Small intestine (tissue), 16 donors: ENCODE results near the gene DDX11. TPM values are rescaled to one million over a fixed set of nuclear protein-coding genes. Genes with fewer than 3 reads are reported as not detected.
"Not testable (repeated sequence)": the region's sequence is repeated elsewhere in the genome, so short reads cannot be mapped to it uniquely, and the experiment has no call there.

ENCODE experiments used
- DNase-seq, 2 donors: peaks; one replicate each; pipeline versions ENCODE4 v3.0.0 to v3.0.0-alpha.2; 2013
- FAIRE-seq: peaks from 2 replicates; lab custom pipeline; 2012; peaks lifted over from hg19 to GRCh38; lab: Jason Lieb, UNC
- H3K27ac ChIP-seq, 3 donors: one replicate each; pipeline ENCODE4 v1.5.1; 2013; ENCODE audit warnings: low read length in 2 of 3, mild to moderate bottlenecking in 2 of 3, control low read depth in 1 of 3, inconsistent platforms in 1 of 3, low read depth in 1 of 3, moderate library complexity in 1 of 3
- H3K27me3 ChIP-seq, 3 donors: one replicate each; pipeline ENCODE4 v1.6.1; 2013; ENCODE audit warnings: low read length in 3 of 3, inconsistent platforms in 1 of 3; ENCODE audit not compliant: control insufficient read depth in 3 of 3, insufficient read depth in 3 of 3
- H3K36me3 ChIP-seq, 3 donors: one replicate each; pipeline ENCODE4 v1.6.1; 2013; ENCODE audit warnings: low read length in 3 of 3, inconsistent platforms in 1 of 3, low read depth in 1 of 3, mild to moderate bottlenecking in 1 of 3, moderate library complexity in 1 of 3; ENCODE audit not compliant: control insufficient read depth in 3 of 3, insufficient read depth in 2 of 3
- H3K4me1 ChIP-seq, 3 donors: one replicate each; pipeline ENCODE4 v1.6.1; 2013; ENCODE audit warnings: low read length in 2 of 3, inconsistent platforms in 1 of 3, low read depth in 1 of 3, mild to moderate bottlenecking in 1 of 3, moderate library complexity in 1 of 3; ENCODE audit not compliant: control insufficient read depth in 3 of 3, insufficient read depth in 2 of 3
- H3K4me3 ChIP-seq, 3 donors: one replicate each; pipeline ENCODE4 v1.5.1; 2013; ENCODE audit warnings: low read length in 3 of 3, control low read depth in 1 of 3, inconsistent platforms in 1 of 3, low read depth in 1 of 3, mild to moderate bottlenecking in 1 of 3, moderate library complexity in 1 of 3
- H3K9me3 ChIP-seq, 2 donors: one replicate each; pipeline ENCODE4 v1.6.1; 2013; ENCODE audit warnings: low read depth in 1 of 2, low read length in 1 of 2; ENCODE audit not compliant: control insufficient read depth in 2 of 2, insufficient read depth in 1 of 2
- WGBS, 3 donors: extraction: QIAGEN DNeasy Blood & Tissue Kit; methylation state at CpG; one replicate each; pipeline ENCODE4 v1.1.7; 2013; 5-methylcytosine and 5-hydroxymethylcytosine counted together
- long read RNA-seq, 10 donors: transcript quantifications; one replicate each; lab custom pipeline, GENCODE V29; 2026
- polyA plus RNA-seq, 4 donors: library from polyadenylated mRNA; stranded (reverse) in 3 of 4; unstranded in 1 of 4; fragments of 200-250 nt in 3 of 4; fragments of 120-200 nt in 1 of 4; gene quantifications; one replicate each; pipeline versions ENCODE4 v1.2.1 to v1.2.3, GENCODE V29; 2013
- donor health status: healthy with polysubstance abuse.
- donor health status: control.
- donor health status: control.
- donor health status: Bipolar disorder and iron deficiency.
- donor health status: healthy.

DDX11 gene
- 10 to 100 TPM in 3 of 4 donors, 1 to 10 TPM in 1; 7.3 to 25.7 (median 17.5) TPM for polyA plus RNA-seq
- long read RNA-seq, donor 1, partial matches to known transcripts = 0 of 1 reads
- long read RNA-seq, donor 1, other reads (novel, unspliced or antisense) = 0 of 1 reads
- long read RNA-seq, donor 2, partial matches to known transcripts = 0 of 1 reads
- long read RNA-seq, donor 2, other reads (novel, unspliced or antisense) = 0 of 1 reads
- long read RNA-seq, donor 3 = 0 reads
- long read RNA-seq, donor 4 = 0 reads
- long read RNA-seq, donor 5 = 0 reads
- long read RNA-seq, donor 6, partial matches to known transcripts = 0 of 1 reads
- long read RNA-seq, donor 6, other reads (novel, unspliced or antisense) = 0 of 1 reads
- long read RNA-seq, donor 7 = 0 reads
- long read RNA-seq, donor 8 = 0 reads
- long read RNA-seq, donor 9, partial matches to known transcripts = 0 of 1 reads
- long read RNA-seq, donor 9, other reads (novel, unspliced or antisense) = 0 of 1 reads
- long read RNA-seq, donor 10 = 0 reads

DNA sequence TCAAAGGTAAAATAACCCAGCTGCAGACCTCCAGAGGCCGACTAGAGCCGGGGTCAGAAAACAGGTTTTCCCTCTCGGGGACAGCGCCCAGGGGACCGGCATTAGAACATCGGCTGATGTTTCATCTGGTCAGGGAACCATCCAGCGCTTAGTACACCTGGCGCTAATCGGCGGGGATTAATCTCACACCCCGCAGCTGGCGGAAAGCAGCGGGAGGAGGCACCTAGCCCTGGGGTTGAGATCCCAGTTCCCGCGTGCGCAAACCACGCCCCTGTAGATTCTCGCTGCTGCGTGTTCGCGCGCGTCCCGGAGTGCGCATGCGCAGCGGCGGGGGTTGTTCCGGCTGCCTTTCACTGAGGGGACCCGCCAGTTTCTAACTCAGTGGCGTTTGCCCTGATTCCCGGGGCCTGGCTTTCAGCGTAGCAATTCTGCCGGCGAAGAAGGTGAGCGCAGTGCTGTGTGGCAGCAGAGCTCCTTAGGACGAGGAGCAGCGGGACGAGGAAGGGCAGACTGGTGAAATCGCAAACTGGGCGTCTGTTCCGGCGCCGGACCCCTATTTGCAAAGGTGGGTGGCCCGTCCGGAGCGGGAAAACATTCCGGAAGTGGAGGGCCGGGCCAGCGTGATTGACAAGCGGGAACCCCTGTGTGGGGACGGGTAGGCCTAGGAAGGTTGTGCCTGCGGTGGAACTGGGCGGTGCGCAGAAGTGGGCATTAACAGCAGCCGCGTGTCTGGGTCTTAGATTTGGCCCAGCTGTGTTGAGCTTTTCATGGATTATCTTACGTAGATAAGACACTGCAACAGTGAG is at the start of gene DDX11:
Gene DDX11, plus strand, starts transcription at position 334 of the 806 bp plus-strand sequence. CDS start 4,534 bp downstream, outside the sequence.
- WGBS, 3 donors = 0% methylated on average over 55 to 58 of the region's 58 CpGs
- FAIRE-seq = not testable (repeated sequence)

DNA sequence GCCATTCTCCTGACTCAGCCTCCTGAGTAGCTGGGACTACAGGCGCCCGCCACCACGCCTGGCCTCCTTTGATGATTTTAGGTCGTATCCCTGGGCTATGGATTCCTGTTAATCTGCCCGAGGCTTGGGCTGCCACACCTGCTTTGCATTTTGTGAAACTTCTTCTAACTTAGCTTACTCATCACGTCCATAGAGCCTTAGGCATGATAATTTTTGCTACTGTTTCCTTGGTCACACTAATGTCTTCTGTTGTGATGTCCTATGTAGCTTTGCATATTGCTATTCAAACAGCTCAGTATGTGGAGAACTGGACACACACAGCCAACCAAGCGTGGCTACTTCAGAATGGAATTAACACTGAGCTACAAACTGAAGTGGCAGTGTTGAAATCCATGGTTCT is 47.5 kb upstream of the DDX11 start:
- no peak for FAIRE-seq
- no peak for DNase-seq
- Histone ChIP-seq H3K27me3 (no peaks in the 10 kb centered on the region), H3K4me1 (no peaks in the 10 kb centered on the region), H3K36me3 (no peaks in the 10 kb centered on the region), H3K4me3 (no peak overlapping the region), H3K9me3 (peaks cover 0 to 4% of the 10 kb centered on the region in 2 donors), H3K27ac (no peak overlapping the region)
- 81 to 90% (median 88%) methylated on average over 7 of the region's 7 CpGs for WGBS, 3 donors

More for the DNA sequence above, at the start of gene DDX11:
- H3K36me3 ChIP-seq, H3K27me3 ChIP-seq, H3K9me3 ChIP-seq, H3K4me1 ChIP-seq: not testable (repeated sequence)
- peak within 1 kb of the TSS; percentile 48 to 72 (median 49) for H3K4me3 ChIP-seq
- peak within 1 kb of the TSS; percentile 78 to 90 (median 80) for H3K27ac ChIP-seq
- DNase-seq = peak; percentile 91 to 92

DNA sequence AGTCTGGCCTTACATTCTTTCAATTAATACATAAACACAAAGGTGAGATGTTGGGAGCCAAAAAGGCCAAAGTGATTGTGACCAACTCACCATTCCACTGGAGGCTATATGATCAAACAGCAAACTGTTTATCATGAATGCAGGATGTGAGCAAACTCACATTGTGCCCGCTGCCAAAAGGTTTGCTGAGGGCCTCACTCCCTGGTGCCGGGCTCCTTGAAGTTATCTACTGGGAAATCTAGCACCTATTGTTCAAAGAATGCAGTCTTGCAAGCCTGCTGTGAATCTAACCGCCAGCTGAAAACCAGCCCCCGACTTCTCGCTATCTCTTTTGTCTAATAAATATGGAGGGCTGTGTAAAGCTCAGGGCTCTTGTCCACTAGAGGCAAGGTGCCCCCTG is 46.7 kb upstream of the DDX11 start:
- FAIRE-seq, H3K27ac ChIP-seq, H3K4me3 ChIP-seq, H3K36me3 ChIP-seq, H3K9me3 ChIP-seq, H3K27me3 ChIP-seq, DNase-seq, H3K4me1 ChIP-seq: not testable (repeated sequence)
- 90 to 95% (median 92%) methylated on average over 5 of the region's 5 CpGs for WGBS, 3 donors

DNA sequence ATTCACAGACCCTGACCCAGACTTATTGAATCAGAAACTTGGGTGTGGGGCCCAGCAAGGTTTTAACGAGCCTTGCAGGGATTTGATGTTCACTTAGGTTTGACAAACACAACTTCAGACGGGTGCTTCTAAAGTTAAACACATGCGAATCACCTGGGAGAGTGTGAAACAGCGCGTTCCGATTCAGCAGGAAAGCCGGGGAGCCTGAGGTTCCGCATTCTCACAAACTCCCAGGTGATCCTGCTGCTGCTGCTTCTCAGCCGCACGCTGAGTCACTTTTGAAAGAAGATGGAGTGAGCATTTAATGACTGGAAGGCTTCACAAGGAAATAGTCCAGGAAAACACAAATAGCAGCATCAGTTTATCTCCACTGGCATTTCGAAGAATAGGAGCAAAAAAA is 44.2 kb upstream of the DDX11 start:
- H3K27ac ChIP-seq = no peak overlapping the region
- no peaks in the 10 kb centered on the region for H3K4me1 ChIP-seq
- H3K27me3 ChIP-seq = no peaks in the 10 kb centered on the region
- FAIRE-seq (no peak), DNase-seq (no peak)
- no peaks in the 10 kb centered on the region for H3K36me3 ChIP-seq
- H3K4me3 ChIP-seq = no peak overlapping the region
- 87 to 88% (median 87%) methylated on average over 11 of the region's 11 CpGs for WGBS, 3 donors
- H3K9me3 ChIP-seq = peaks cover 0 to 4% of the 10 kb centered on the region in 2 donors

DNA sequence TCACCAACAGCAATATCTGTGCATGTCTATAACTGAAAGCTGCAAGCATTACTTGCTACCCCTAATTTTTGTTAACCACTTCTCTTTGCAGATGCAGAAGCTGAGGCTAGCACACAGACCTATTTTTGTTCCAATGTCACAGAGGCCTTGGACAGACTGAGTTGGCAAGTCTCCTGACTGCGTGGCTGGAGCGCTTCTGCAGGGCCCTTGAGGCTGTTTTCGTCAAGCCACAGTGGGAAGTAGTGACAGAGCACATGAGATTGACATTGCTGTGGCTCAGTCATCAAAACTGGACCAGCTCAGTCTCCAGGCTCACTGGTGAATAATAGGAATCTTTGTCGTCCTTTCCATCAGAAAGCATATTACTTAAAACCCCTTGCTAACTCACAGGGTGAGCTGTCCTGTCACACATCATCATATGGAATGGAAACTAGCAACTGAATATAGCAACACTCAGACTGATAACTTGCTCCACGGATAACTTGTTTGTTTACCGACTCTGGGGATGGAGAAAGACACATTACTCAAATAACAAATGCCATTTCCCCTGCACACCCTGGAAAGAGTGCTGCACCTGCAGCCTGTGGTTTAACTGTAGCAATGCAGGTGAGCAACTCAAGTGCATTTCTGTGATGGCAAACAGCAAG is 43.6 kb upstream of the DDX11 start:
- H3K27me3 ChIP-seq = no peaks in the 10 kb centered on the region
- no peaks in the 10 kb centered on the region for H3K4me1 ChIP-seq
- FAIRE-seq (no peak), DNase-seq (no peak)
- H3K9me3 ChIP-seq = peaks cover 0 to 4% of the 10 kb centered on the region in 2 donors
- no peaks in the 10 kb centered on the region for H3K36me3 ChIP-seq
- H3K4me3 ChIP-seq = no peak overlapping the region
- H3K27ac ChIP-seq = no peak overlapping the region
- WGBS, 3 donors = 63 to 83% (median 73%) methylated on average over 6 of the region's 6 CpGs

DNA sequence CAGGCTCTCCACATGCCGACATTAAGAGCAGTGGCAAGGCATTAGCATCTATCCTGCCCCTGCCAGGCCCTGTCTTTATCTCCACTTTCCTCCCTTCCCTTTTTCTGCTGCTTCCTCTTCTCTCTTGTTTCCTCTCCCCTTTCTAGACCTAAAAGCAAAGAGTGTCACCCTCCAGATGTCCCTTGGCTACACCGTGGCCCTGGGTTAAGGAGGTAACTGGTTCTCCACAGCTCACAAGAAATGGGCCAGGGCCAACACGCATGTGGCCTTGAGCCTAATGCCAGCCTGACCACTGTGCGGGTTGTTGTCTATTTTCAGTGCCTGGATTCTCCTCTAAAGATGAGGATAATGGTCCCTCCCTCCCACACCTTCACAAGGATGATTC is 41.7 kb upstream of the DDX11 start:
- DNase-seq (no peak), FAIRE-seq (no peak)
- no peaks in the 10 kb centered on the region for H3K27me3 ChIP-seq
- 83 to 92% (median 85%) methylated on average over 4 of the region's 4 CpGs for WGBS, 3 donors
- H3K27ac ChIP-seq = no peak overlapping the region
- H3K4me1 ChIP-seq = no peaks in the 10 kb centered on the region
- H3K36me3 ChIP-seq = no peaks in the 10 kb centered on the region
- no peak overlapping the region for H3K4me3 ChIP-seq
- H3K9me3 ChIP-seq = peaks cover 0 to 2% of the 10 kb centered on the region in 2 donors

DNA sequence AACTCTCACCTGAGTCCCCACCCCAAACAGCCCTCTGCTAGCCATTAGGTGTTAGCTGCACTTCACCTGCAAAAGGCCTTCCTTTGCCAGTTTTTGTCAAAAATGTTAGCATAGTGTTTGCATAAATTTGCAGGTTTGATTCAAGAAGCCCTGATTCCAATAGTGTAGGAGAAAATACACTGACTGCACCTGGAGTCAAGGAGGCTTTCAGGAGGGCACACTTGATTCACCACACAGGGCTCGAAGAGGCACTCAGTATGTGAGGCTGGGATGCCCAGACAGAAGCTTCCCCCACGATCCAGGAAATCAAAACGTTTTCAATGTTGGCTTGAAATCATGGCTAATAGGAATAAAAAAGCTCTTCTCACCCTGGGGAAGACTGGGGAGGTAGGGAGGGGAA is 40.5 kb upstream of the DDX11 start:
- Histone ChIP-seq H3K27me3 (no peaks in the 10 kb centered on the region), H3K9me3 (no peaks in the 10 kb centered on the region), H3K27ac (no peak overlapping the region), H3K36me3 (no peaks in the 10 kb centered on the region), H3K4me1 (no peaks in the 10 kb centered on the region), H3K4me3 (no peak overlapping the region)
- DNase-seq (no peak), FAIRE-seq (no peak)
- 69 to 70% (median 70%) methylated on average over 3 of the region's 3 CpGs for WGBS, 3 donors

DNA sequence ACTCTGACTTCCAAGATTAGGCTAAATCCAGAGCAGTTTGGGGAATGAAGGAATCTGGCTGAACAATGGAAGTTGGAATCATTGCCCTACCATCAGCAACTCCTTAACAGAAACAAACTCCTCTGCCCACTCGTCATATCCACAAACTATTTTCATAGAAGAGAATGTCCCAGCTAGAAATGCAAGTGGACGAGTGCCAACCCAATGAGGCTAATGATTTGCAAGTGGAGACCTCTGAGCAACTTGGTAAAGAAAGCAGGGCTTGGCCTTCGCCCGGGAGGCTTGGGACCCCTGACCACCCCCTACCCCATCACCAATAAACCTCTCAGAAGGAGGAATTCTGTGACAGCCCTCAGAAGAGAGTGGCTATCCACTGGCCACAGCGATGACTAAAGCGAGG is 40.0 kb upstream of the DDX11 start:
- H3K27ac ChIP-seq = no peak overlapping the region
- H3K36me3 ChIP-seq = no peaks in the 10 kb centered on the region
- H3K4me3 ChIP-seq = no peak overlapping the region
- H3K4me1 ChIP-seq = no peaks in the 10 kb centered on the region
- no peaks in the 10 kb centered on the region for H3K9me3 ChIP-seq
- FAIRE-seq = no peak
- 86 to 87% (median 87%) methylated on average over 6 of the region's 6 CpGs for WGBS, 3 donors
- DNase-seq = no peak
- H3K27me3 ChIP-seq = no peaks in the 10 kb centered on the region
